Activated T-cell treated with anti-CD3 and anti-CD28 coated beads for 4 hours (primary cell): ENCODE data around the gene PRDM10.
"Not testable (repeated sequence)": the region's sequence is repeated elsewhere in the genome, so short reads cannot be mapped to it uniquely, and the experiment has no call there.

Experiments
- DNase-seq: peaks from one replicate; pipeline ENCODE4 v3.0.0-alpha.2; 2020

Gene PRDM10, protein sequence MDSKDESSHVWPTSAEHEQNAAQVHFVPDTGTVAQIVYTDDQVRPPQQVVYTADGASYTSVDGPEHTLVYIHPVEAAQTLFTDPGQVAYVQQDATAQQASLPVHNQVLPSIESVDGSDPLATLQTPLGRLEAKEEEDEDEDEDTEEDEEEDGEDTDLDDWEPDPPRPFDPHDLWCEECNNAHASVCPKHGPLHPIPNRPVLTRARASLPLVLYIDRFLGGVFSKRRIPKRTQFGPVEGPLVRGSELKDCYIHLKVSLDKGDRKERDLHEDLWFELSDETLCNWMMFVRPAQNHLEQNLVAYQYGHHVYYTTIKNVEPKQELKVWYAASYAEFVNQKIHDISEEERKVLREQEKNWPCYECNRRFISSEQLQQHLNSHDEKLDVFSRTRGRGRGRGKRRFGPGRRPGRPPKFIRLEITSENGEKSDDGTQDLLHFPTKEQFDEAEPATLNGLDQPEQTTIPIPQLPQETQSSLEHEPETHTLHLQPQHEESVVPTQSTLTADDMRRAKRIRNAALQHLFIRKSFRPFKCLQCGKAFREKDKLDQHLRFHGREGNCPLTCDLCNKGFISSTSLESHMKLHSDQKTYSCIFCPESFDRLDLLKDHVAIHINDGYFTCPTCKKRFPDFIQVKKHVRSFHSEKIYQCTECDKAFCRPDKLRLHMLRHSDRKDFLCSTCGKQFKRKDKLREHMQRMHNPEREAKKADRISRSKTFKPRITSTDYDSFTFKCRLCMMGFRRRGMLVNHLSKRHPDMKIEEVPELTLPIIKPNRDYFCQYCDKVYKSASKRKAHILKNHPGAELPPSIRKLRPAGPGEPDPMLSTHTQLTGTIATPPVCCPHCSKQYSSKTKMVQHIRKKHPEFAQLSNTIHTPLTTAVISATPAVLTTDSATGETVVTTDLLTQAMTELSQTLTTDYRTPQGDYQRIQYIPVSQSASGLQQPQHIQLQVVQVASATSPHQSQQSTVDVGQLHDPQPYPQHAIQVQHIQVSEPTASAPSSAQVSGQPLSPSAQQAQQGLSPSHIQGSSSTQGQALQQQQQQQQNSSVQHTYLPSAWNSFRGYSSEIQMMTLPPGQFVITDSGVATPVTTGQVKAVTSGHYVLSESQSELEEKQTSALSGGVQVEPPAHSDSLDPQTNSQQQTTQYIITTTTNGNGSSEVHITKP

DNA sequence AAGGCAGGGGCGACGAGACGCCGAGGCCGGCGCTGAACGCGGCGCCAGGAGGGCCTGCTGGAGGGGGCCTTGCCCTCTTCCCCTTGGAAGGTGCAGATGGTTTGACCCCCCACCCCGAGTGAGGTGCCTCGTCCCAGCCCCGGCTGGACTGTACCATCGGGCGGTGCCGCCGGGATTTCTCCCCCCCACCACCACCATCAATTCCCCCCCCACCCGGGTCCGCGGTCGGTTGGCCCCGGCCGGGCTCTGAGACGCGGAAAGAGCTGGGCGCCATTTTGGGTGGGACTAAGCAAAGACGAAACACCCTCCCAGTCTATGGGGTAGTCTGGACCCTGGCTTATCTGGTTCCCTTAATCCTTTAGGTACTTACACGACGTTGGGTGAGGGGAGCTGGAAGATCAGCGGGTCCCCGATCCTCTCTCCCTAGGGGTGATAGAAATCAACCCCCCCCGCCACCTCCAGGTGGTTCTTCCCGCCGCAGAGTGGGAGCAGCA, at the start of gene PRDM10:
Gene PRDM10 (minus strand): TSS at position 484 of the 494 bp plus-strand sequence. CDS start 41,871 bp downstream, outside the sequence.
- peak; percentile 87 for DNase-seq

DNA sequence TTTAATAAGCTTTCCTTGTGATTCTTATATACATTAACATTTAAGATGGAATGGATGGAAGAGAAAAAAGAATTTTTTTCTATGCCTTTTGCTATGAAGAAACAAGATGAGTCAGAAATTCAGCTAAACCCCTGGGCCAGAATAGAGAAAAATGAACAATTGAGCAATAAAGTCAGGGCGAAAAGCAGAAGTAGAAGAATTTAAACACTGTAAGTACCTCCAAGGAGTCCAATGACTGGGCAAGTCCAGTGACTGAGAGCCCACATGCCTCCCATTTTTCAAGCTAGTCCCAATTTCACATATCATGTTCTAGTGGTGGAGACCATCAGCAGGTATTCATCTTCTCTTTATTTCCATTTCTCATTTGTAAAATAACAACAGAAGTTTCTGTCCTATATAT, 48.4 kb upstream of the PRDM10 start:
- DNase-seq: no peak

- DNase-seq: no peak
These were observed 47.6 kb upstream of the PRDM10 start for GRCh38 chr11:130050257-130050656.

DNA sequence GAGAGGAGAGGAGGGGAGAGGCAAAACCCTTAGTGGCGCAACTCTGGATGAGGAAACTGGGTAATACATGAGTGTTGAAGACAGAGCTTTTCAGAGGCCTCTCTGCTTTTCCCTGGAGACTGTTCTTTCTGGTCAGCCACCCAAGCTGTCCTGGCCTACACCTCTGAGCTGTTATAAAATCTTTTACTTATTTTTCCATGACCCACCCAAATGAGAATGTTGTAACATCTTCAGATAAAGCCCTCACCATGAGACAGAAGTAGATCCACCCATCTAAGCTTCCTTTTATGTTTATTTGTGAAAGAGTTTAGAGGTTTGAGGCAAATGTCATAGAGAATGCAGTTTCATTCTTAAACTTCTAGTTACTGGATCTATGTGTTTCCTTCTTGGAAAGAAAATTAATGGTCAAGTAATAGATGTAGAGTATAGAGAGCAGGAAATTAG, 46.7 kb upstream of the PRDM10 start:
- no peak for DNase-seq

- DNase-seq: no peak
These were observed 44.5 kb upstream of the PRDM10 start for GRCh38 chr11:130047141-130047540.

GRCh38 chr11:130043575-130043974, 40.9 kb upstream of the PRDM10 start:
- DNase-seq: no peak

DNA sequence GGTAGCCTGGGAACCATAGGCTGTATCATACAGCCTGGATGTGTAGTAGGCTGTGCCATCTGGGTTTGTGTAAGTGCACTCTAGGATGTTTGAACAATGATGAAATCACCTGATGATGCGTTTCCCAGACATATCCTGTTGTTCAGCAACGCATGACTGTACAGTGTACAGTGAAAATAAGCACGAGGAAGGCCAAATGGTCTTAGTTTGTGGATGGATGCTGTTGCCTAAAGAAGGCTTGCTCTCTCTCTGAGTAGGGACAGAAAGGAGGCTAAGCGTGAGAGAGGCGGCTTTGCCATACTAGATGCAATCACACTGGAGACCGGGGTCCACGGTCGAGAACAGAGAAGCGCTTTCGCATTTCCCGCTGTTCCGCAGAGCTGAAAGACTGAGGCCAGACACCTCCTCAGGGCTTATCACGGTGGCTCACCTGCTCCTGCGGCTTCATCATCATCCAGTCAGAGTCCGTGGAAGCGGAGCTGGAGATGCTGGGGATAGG, 39.5 kb upstream of the PRDM10 start:
- no peak for DNase-seq

DNA sequence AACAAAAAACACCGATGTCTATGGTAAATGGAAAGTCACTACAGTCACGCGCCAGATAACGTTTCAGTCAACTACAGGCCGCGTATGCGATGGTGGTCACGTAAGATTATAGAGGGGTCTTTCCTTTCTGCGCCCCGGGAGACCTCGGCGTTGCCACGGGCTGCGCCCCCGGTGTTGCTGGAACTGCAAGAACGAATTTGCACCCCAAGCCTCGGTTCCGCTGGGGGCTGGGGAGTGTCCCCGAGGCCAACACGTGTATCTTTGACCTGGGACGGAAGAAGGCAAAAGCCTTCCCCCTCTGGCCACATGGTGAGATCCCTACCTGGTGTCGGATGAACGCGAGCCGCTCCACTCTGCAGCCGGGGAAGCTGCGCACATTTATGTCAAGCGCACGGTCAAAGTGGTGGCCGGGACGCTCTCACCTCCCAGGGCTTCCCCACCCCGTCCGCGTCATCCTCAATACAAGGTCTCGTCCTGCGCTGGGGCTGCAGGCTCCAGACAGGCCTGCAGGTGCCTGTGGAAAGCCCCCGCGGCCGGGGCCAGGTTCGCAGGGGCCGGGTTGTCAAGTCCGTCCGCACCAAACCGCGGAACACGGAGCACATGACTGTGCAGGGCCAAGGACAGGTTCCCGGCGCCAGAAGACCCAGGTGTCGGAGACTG, 37.8 kb upstream of the PRDM10 start:
- no peak for DNase-seq

GRCh38 chr11:130037881-130038585, 35.4 kb upstream of the PRDM10 start:
- no peak for DNase-seq

GRCh38 chr11:130037058-130037457, 34.4 kb upstream of the PRDM10 start:
- no peak for DNase-seq

DNA sequence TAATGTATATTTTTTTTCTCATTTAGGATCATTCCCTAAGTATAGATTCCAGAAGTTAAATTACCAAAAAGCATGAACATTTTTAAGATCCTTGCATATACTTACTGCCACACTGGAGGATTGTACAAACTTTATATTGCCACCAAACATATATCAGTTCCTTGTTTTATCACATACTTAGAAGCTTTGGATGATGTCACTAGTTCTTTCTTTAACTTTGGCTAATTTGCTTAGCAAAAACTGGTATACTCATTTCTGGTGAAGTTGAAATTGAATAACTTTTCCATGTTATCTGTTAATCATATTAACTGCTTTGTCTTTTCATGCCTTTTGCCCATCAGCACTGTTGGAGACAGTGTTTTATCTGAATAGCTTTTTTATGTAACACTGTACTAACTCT, 31.6 kb upstream of the PRDM10 start:
- no peak for DNase-seq

DNA sequence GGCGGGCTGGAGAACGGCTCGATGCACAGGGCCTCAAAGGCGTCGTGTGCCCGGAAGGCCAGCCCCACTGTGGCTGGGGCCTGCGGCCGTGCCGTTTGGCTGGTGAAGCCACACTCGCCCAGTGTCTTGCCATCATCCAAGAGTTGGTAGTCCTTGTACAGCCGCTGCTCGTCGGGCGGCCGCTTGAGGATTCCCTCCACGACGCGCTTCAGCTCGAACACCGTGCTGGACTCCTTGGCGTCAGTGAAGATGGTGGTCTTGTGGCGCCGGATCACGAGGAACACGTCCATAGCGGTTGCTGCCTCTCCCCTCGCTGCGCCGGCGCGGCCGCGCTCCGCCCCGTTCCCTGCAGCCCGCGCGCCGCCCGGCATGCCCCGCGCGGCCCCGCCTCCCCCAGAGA, 30.3 kb upstream of the PRDM10 start:
- DNase-seq: no peak

- DNase-seq: no peak
These were observed 29.3 kb upstream of the PRDM10 start for GRCh38 chr11:130031945-130032344.

GRCh38 chr11:130031056-130031455, 28.4 kb upstream of the PRDM10 start:
- no peak for DNase-seq

DNA sequence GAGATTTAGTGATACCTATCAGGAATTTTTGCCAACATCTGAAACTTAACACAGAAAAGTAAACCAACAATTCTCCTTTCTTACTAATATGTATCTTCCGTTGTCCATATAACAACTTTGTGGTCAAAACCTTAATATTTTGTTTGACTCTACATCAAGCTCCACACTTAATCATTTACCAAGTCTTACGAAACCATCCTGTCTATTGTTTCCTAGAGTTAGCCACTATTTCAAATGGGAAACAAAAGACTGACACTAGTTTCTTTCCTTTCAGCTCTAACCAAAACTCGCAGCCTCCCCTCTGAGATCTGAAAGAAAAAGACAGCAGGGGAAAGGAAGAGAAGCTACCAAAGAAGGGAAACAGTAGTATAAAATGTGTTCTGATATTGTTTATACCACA, 26.5 kb upstream of the PRDM10 start:
- no peak for DNase-seq

DNA sequence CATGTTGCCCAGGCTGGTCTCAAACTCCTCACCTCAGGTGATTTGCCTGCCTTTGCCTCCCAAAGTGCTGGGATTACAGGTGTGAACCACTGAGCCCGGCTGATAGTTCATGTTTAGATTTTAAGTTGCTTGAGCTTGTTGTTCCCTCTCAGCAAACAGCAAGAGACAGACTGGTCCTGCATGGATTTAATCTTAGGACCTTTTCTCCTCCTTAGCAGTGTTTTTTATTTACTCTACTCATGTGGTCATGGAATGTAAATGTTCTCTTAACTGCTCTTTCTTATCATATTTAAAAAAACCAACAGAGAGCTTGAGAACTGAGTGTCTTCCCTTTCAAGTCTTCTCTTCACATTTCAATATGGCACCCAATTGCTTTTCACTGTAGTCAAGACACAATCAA, 22.7 kb upstream of the PRDM10 start:
- DNase-seq: no peak

DNA sequence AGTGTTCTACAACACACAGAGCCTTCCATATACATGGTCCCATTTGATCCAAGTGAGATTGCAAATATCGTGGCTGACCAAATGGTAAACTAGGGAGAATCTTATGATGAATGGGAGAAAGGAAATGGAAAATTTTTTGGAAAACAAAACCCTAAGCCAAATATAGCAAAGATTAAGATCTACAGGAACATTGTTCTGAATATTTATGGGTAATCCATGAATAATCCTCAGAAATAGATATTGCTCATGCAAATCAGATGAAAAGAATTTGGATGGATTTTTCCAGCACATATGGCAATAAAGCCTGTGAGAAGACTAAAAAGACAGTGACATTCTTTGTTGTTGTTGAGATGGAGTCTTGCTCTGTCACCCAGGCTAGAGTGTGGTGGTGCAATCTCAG, 21.7 kb upstream of the PRDM10 start:
- DNase-seq: no peak

DNA sequence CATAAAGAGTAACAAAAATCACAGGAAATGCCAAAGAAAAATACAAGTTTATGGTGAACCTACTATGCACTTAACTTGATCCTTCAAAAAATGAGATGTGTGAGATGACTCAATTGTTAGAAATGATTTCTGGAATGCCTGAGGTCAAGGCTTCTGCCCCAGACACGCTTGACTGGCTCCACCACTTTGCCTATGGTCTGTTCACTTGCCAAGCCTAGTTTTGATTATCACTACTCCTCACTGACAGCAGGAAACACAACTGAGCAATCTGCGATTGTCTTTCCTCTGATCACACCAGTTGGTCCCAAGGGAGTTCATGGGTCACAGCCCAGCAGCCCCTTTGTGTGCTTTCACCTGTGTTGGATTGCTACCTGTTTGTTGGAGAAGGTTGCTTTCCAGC, 20.6 kb upstream of the PRDM10 start:
- DNase-seq: no peak

- DNase-seq: no peak
These were observed 20.2 kb upstream of the PRDM10 start for GRCh38 chr11:130022799-130023198.

- DNase-seq: not testable (repeated sequence)
These were observed 19.0 kb upstream of the PRDM10 start for GRCh38 chr11:130021606-130022005.

GRCh38 chr11:130020323-130020722, 17.7 kb upstream of the PRDM10 start:
- no peak for DNase-seq

GRCh38 chr11:130015846-130016245, 13.2 kb upstream of the PRDM10 start:
- not testable (repeated sequence) for DNase-seq
